ENCODE measurements around the gene RRP36.

Gene RRP36

GRCh38 chr6:43029120-43029519 lies 7.7 kb downstream of the RRP36 start:
- DNase-seq (ENCODE audit: low read depth, low spot score) = no peak
- H3K4me3 ChIP-seq (ENCODE audit: low read depth, low read length) = no peak overlapping the region
- ChIA-PET CTCF (no interaction called here), POLR2A (no interaction called here)
- TF ChIP-seq CTCF (IDR thresholded peaks at IDR 0.05; ENCODE audit: insufficient read depth, low read length, missing control alignments) = no peak

- DNase-seq (ENCODE audit: low read depth, low spot score) = no peak
- ChIA-PET POLR2A (interaction anchor here (0.6 to 1.8 kb wide), 2 partner anchors 17 to 81 kb away, joined by 3 to 4 read pairs; no protein-coding TSS in a partner anchor), CTCF (interaction anchor here (1.3 kb wide), 1 partner anchor 111 kb away, joined by 5 read pairs; no protein-coding TSS in a partner anchor)
- no peak overlapping the region for H3K4me3 ChIP-seq (ENCODE audit: low read depth, low read length)
- no peak for TF ChIP-seq CTCF (IDR thresholded peaks at IDR 0.05; ENCODE audit: insufficient read depth, low read length, missing control alignments)
Observed at GRCh38 chr6:43032326-43032725, 10.9 kb downstream of the RRP36 start.

- no peak overlapping the region for H3K4me3 ChIP-seq (ENCODE audit: low read depth, low read length)
- no peak for DNase-seq (ENCODE audit: low read depth, low spot score)
- CTCF ChIA-PET = interaction anchor here (1.3 kb wide), 1 partner anchor 110 kb away, joined by 5 read pairs; no protein-coding TSS in a partner anchor
- POLR2A ChIA-PET = interaction anchor here (0.9 to 1.8 kb wide), 3 partner anchors 13 to 116 kb away, joined by 3 to 4 read pairs (median 4); no protein-coding TSS in a partner anchor
- TF ChIP-seq CTCF (IDR thresholded peaks at IDR 0.05; ENCODE audit: insufficient read depth, low read length, missing control alignments) = no peak
Observed at GRCh38 chr6:43033496-43034189, 12.2 kb downstream of the RRP36 start.

GRCh38 chr6:43034190-43034525 lies 12.7 kb downstream of the RRP36 start:
- TF ChIP-seq CTCF (IDR thresholded peaks at IDR 0.05; ENCODE audit: insufficient read depth, low read length, missing control alignments) = no peak
- no peak overlapping the region for H3K4me3 ChIP-seq (ENCODE audit: low read depth, low read length)

GRCh38 chr6:43035495-43036194 lies 14.2 kb downstream of the RRP36 start:
- TF ChIP-seq CTCF (IDR thresholded peaks at IDR 0.05; ENCODE audit: insufficient read depth, low read length, missing control alignments) = no peak
- no peak overlapping the region for H3K4me3 ChIP-seq (ENCODE audit: low read depth, low read length)
- CTCF ChIA-PET = interaction anchor here (0.6 to 1.0 kb wide), 2 partner anchors 108 to 121 kb away, joined by 3 read pairs; no protein-coding TSS in a partner anchor
- no peak for DNase-seq (ENCODE audit: low read depth, low spot score)
- POLR2A ChIA-PET = interaction anchor here (0.7 to 1.3 kb wide), 3 partner anchors 13 to 108 kb away, joined by 3 read pairs; partner anchors contain the start of gene CUL7

More at GRCh38 chr6:43034190-43034525, 12.7 kb downstream of the RRP36 start:
- DNase-seq (ENCODE audit: low read depth, low spot score) = no peak
- CTCF ChIA-PET = no interaction called here
- POLR2A ChIA-PET = interaction anchor here (1.8 kb wide), 1 partner anchor 15 kb away, joined by 4 read pairs; no protein-coding TSS in a partner anchor

- no peak overlapping the region for H3K4me3 ChIP-seq (ENCODE audit: low read depth, low read length)
- no peak for TF ChIP-seq CTCF (IDR thresholded peaks at IDR 0.05; ENCODE audit: insufficient read depth, low read length, missing control alignments)
- ChIA-PET CTCF (no interaction called here), POLR2A (no interaction called here)
- no peak for DNase-seq (ENCODE audit: low read depth, low spot score)
Observed at GRCh38 chr6:43036712-43037111, 15.3 kb downstream of the RRP36 start.

All from AG04449 (cell line).